ENCODE measurements around the gene SEMA4G. TPM values are rescaled to one million over a fixed set of nuclear protein-coding genes. Genes with fewer than 3 reads are reported as not detected.

SEMA4G gene
- total RNA-seq, 1 experiment from 2014 or later = 29.4 TPM

GRCh38 chr10:100972115-100972903 is 3.0 kb downstream of the SEMA4G start:
- POLR2A ChIA-PET = no interaction called here

More at GRCh38 chr10:100972115-100972903, 3.0 kb downstream of the SEMA4G start:
- Histone ChIP-seq H3K4me1 (ENCODE audit: control insufficient read depth in 1 of 2, insufficient read depth in 2 of 2, low read length in 2 of 2) (peaks cover 10 to 39% of the 10 kb centered on the region in 2 experiments; a peak in 3 of 4 replicates), H3K27me3 (ENCODE audit: insufficient read depth, low read length) (no peaks in the 10 kb centered on the region), H3K79me2 (ENCODE audit: insufficient read depth, low read length) (no peaks in the 10 kb centered on the region), H3K9me2 (ENCODE audit: insufficient read depth) (no peaks in the 10 kb centered on the region), H3K9ac (ENCODE audit: low read length) (no peak overlapping the region), H3K4me3 (replicated peaks in 1 of 2; ENCODE audit: low read depth in 1 of 2, low read length in 2 of 2) (no peak overlapping the region), H3K4me2 (ENCODE audit: low read length) (no peak overlapping the region), H2AFZ (ENCODE audit: low read depth, low read length, poor library complexity, severe bottlenecking) (no peak overlapping the region), H3K9me3 (ENCODE audit: control insufficient read depth in 1 of 2, insufficient read depth in 1 of 2, low read depth in 1 of 2, low read length in 2 of 2) (no peaks in the 10 kb centered on the region), H3K36me3 (ENCODE audit: control insufficient read depth in 1 of 2, insufficient read depth in 2 of 2, low read length in 2 of 2) (no peaks in the 10 kb centered on the region), H3K27ac (ENCODE audit: low read depth, low read length) (no peak overlapping the region), H4K20me1 (ENCODE audit: insufficient read depth) (no peaks in the 10 kb centered on the region)
- ChIA-PET RAD21 (ENCODE audit: low non-redundant PET in 1 of 2, low total read pairs in 2 of 2, uncharacterized antibody in 2 of 2, unreplicated experiment in 2 of 2) (no interaction called here), CTCF (no interaction called here)
- ATAC-seq (no peak), DNase-seq (ENCODE audit: low read depth, low spot score) (no peak)
- BruUV-seq (replicated peaks) = no TSS peak
- intact Hi-C loops (cut with micrococcal nuclease) = no loop called here
- TF ChIP-seq, protein P1, sequence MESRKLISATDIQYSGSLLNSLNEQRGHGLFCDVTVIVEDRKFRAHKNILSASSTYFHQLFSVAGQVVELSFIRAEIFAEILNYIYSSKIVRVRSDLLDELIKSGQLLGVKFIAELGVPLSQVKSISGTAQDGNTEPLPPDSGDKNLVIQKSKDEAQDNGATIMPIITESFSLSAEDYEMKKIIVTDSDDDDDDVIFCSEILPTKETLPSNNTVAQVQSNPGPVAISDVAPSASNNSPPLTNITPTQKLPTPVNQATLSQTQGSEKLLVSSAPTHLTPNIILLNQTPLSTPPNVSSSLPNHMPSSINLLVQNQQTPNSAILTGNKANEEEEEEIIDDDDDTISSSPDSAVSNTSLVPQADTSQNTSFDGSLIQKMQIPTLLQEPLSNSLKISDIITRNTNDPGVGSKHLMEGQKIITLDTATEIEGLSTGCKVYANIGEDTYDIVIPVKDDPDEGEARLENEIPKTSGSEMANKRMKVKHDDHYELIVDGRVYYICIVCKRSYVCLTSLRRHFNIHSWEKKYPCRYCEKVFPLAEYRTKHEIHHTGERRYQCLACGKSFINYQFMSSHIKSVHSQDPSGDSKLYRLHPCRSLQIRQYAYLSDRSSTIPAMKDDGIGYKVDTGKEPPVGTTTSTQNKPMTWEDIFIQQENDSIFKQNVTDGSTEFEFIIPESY (IDR thresholded peaks at IDR 0.05; ENCODE audit: extremely low read depth, insufficient replicate concordance, low read length) = no peak
- TF ChIP-seq SRF (IDR thresholded peaks at IDR 0.05; ENCODE audit: low read depth) = no peak
- TF ChIP-seq, protein P2, sequence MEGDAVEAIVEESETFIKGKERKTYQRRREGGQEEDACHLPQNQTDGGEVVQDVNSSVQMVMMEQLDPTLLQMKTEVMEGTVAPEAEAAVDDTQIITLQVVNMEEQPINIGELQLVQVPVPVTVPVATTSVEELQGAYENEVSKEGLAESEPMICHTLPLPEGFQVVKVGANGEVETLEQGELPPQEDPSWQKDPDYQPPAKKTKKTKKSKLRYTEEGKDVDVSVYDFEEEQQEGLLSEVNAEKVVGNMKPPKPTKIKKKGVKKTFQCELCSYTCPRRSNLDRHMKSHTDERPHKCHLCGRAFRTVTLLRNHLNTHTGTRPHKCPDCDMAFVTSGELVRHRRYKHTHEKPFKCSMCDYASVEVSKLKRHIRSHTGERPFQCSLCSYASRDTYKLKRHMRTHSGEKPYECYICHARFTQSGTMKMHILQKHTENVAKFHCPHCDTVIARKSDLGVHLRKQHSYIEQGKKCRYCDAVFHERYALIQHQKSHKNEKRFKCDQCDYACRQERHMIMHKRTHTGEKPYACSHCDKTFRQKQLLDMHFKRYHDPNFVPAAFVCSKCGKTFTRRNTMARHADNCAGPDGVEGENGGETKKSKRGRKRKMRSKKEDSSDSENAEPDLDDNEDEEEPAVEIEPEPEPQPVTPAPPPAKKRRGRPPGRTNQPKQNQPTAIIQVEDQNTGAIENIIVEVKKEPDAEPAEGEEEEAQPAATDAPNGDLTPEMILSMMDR (IDR thresholded peaks at IDR 0.05 in 2 of 3, conservative IDR thresholded peaks at IDR 0.05 in 1 of 3; ENCODE audit: borderline replicate concordance in 1 of 3, insufficient read depth in 1 of 3, low read depth in 2 of 3, low read length in 2 of 3) = no peak
- TF ChIP-seq, protein P3, sequence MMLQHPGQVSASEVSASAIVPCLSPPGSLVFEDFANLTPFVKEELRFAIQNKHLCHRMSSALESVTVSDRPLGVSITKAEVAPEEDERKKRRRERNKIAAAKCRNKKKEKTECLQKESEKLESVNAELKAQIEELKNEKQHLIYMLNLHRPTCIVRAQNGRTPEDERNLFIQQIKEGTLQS (IDR thresholded peaks at IDR 0.05) = no peak
- TF ChIP-seq JUND (IDR thresholded peaks at IDR 0.05) = no peak
- TF ChIP-seq, protein P4, sequence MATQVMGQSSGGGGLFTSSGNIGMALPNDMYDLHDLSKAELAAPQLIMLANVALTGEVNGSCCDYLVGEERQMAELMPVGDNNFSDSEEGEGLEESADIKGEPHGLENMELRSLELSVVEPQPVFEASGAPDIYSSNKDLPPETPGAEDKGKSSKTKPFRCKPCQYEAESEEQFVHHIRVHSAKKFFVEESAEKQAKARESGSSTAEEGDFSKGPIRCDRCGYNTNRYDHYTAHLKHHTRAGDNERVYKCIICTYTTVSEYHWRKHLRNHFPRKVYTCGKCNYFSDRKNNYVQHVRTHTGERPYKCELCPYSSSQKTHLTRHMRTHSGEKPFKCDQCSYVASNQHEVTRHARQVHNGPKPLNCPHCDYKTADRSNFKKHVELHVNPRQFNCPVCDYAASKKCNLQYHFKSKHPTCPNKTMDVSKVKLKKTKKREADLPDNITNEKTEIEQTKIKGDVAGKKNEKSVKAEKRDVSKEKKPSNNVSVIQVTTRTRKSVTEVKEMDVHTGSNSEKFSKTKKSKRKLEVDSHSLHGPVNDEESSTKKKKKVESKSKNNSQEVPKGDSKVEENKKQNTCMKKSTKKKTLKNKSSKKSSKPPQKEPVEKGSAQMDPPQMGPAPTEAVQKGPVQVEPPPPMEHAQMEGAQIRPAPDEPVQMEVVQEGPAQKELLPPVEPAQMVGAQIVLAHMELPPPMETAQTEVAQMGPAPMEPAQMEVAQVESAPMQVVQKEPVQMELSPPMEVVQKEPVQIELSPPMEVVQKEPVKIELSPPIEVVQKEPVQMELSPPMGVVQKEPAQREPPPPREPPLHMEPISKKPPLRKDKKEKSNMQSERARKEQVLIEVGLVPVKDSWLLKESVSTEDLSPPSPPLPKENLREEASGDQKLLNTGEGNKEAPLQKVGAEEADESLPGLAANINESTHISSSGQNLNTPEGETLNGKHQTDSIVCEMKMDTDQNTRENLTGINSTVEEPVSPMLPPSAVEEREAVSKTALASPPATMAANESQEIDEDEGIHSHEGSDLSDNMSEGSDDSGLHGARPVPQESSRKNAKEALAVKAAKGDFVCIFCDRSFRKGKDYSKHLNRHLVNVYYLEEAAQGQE (IDR thresholded peaks at IDR 0.05; ENCODE audit: low read depth) = no peak
- no peak for TF ChIP-seq ZNF274 (IDR thresholded peaks at IDR 0.05; ENCODE audit: low read depth, low read length)
- no peak for TF ChIP-seq SP1 (IDR thresholded peaks at IDR 0.05; ENCODE audit: low read depth)
- TF ChIP-seq EZH2 (IDR thresholded peaks at IDR 0.05) = no peak
- TF ChIP-seq CEBPB (IDR thresholded peaks at IDR 0.05; ENCODE audit: low read depth) = no peak
- no peak for TF ChIP-seq EZH2phosphoT487 (IDR thresholded peaks at IDR 0.05; ENCODE audit: borderline replicate concordance)
- no peak for TF ChIP-seq CBX3 (IDR thresholded peaks at IDR 0.05; ENCODE audit: low read depth)
- TF ChIP-seq, protein P5, sequence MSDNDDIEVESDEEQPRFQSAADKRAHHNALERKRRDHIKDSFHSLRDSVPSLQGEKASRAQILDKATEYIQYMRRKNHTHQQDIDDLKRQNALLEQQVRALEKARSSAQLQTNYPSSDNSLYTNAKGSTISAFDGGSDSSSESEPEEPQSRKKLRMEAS (IDR thresholded peaks at IDR 0.05) = no peak
- no peak for TF ChIP-seq EGR1 (IDR thresholded peaks at IDR 0.05; ENCODE audit: low read depth)
- TF ChIP-seq TCF7L2 (IDR thresholded peaks at IDR 0.05; ENCODE audit: borderline replicate concordance, extremely low read depth, insufficient read depth, insufficient read length) = no peak
- TF ChIP-seq YY1 (IDR thresholded peaks at IDR 0.05; ENCODE audit: extremely low read depth, insufficient replicate concordance, low read depth, low read length) = no peak
- TF ChIP-seq POLR2AphosphoS5 (IDR thresholded peaks at IDR 0.05; ENCODE audit: low read depth, low read length) = no peak
- no peak for TF ChIP-seq ELF1 (IDR thresholded peaks at IDR 0.05; ENCODE audit: borderline replicate concordance, low read depth)
- no peak for TF ChIP-seq ZFX (IDR thresholded peaks at IDR 0.05)

Data from HCT116 (cell line).